Heart right ventricle (tissue), 16 donors: ENCODE data around the gene CEP131. TPM values are rescaled to one million over a fixed set of nuclear protein-coding genes. Genes with fewer than 3 reads are reported as not detected.

ENCODE experiments used
- ATAC-seq, 8 donors: fragments of 200-7000 bp; cut with Tn5 transposase; one replicate each; pipeline ENCODE4 v1.9.1; 2020; ENCODE audit warnings: mild to moderate bottlenecking in 8 of 8, moderate library complexity in 8 of 8, moderate number of reproducible peaks in 1 of 8
- DNase-seq, 2 donors: peaks; one replicate each; pipeline ENCODE4 v3.0.0-alpha.2; 2020
- H3K27ac ChIP-seq, 10 donors: fragments of 200-600 bp; sonication (generic) in 2 of 10; one replicate each; pipeline versions ENCODE4 v1.5.0 to v1.8.0; 2020 to 2022; ENCODE audit warnings: mild to moderate bottlenecking in 3 of 10
- H3K27me3 ChIP-seq, 7 donors: fragments of 200-600 bp; one replicate each; pipeline ENCODE4 v1.8.0; 2021 to 2022; ENCODE audit warnings: mild to moderate bottlenecking in 2 of 7
- H3K36me3 ChIP-seq, 9 donors: fragments of 200-600 bp; sonication (generic) in 1 of 9; one replicate each; pipeline versions ENCODE4 v1.5.0 to v1.8.0; 2020 to 2022; ENCODE audit warnings: mild to moderate bottlenecking in 2 of 9
- H3K4me1 ChIP-seq, 9 donors: fragments of 200-600 bp; sonication (generic) in 1 of 9; one replicate each; pipeline versions ENCODE4 v1.5.0 to v1.8.0; 2020 to 2022; ENCODE audit warnings: mild to moderate bottlenecking in 4 of 9
- H3K4me3 ChIP-seq, 10 donors: fragments of 200-600 bp; sonication (generic) in 2 of 10; one replicate each; pipeline versions ENCODE4 v1.5.0 to v1.8.0; 2020 to 2022; ENCODE audit warnings: mild to moderate bottlenecking in 7 of 10, moderate library complexity in 2 of 10
- H3K9me3 ChIP-seq, 11 donors: fragments of 200-600 bp in 10 of 11; sonication (generic) in 2 of 11; one replicate each; pipeline versions ENCODE4 v1.5.0 to v1.8.0; 2013 to 2022; ENCODE audit warnings: mild to moderate bottlenecking in 2 of 11, control low read depth in 1 of 11, moderate library complexity in 1 of 11
- CTCF ChIP-seq, 9 donors: fragments of 200-600 bp; sonication (generic) in 2 of 9; IDR thresholded peaks; one replicate each; pipeline versions ENCODE4 v1.5.0 to v1.8.0; 2021 to 2022; ENCODE audit warnings: antibody characterized with exemption in 9 of 9, mild to moderate bottlenecking in 5 of 9, moderate library complexity in 1 of 9
- WGBS, 2 donors: extraction: QIAGEN DNeasy Blood & Tissue Kit; methylation state at CpG; one replicate each; pipeline ENCODE4 v1.1.7; 2013; ENCODE audit warnings: inconsistent platforms in 1 of 2; 5-methylcytosine and 5-hydroxymethylcytosine counted together
- intact Hi-C, 10 donors: fragments of 100-400 bp; cut with DNase I; formaldehyde crosslinking; loops; one replicate each; pipeline versions ENCODE4 v1.11.1 to v1.14.2; 2022
- polyA plus RNA-seq, 2 donors: library from polyadenylated mRNA; stranded (reverse); fragments of 200-250 nt; gene quantifications; one replicate each; pipeline ENCODE4 v1.2.3, GENCODE V29; 2013
- total RNA-seq, 10 donors: library from RNA; stranded (reverse); fragmentation: NEBNext Ultra II Directional in 3 of 10; extraction: Animal tissue kit (Norgen Biotek cat#: 25700) in 3 of 10; gene quantifications; one replicate each; pipeline versions ENCODE4 v1.2.1 to v1.2.4, GENCODE V29; 2021 to 2023
- donor health status: Arrhythmogenic right ventricular cardiomyopathy.
- donor health status: ischemic (EF 13 %, LVEDD 7.1; RV severe dilation, severe dysfunction).
- donor health status: healthy with polysubstance abuse.
- donor health status: DM: no; HTN: yes; CAD: no.
- donor health status: DM: no; HTN: no; CAD: no.
- donor health status: ischemic (EF 25% LVEDD 6.9; RV normal size, moderate dysfunction).
- donor health status: ischemic (EF 25% LVEDD 5.7; RV mildly dilated, moderate dysfunction).
- donor health status: healthy.
- donor health status: DM: yes; HTN: yes; CAD: no.
- donor health status: Ischemic cardiomyopathy.
- donor health status: ischemic (EF 35%, LVEDD 5.7; RV mildly dilated, moderate dysfunction).
- donor health status: nonischemic (EF 11% LVEDD 7.7; RV severe dilation, severe dysfunction).
- donor health status: DM: yes; HTN: yes; CAD: no.
- donor health status: PGD.
- donor health status: ischemic (EF 29% LVEDD 5.4; RV normal size, mild dysfunction).
- donor health status: nonischemic (EF 23%, LVEDD 6.1; RV moderate dilation, normal function).

CEP131 gene
- total and polyA plus RNA-seq, 12 donors: 6.4 to 20.9 (median 8.0) TPM

- 0% methylated on average over 68 to 100 of the region's 100 CpGs for WGBS, 2 donors
- peak; percentile 95 to 98 for DNase-seq
- peaks cover 10 to 52% (median 32%) of the 10 kb centered on the region in 9 donors for H3K4me1 ChIP-seq
Measured at GRCh38 chr17:81238815-81239713, 16.3 kb upstream of the CEP131 start, which contains the start of the genes NDUFAF8 and TEPSIN. NDUFAF8 (plus strand) TSS chr17:81239318; CDS start chr17:81239364, 46 bp downstream. TEPSIN (minus strand) TSS chr17:81239055; CDS start chr17:81239033, 22 bp downstream.

GRCh38 chr17:81238490-81238814 lies 15.7 kb upstream of the CEP131 start:
- no peak for ATAC-seq
- Histone ChIP-seq H3K27ac (peak overlapping the region in 9 of 10 donors; percentile 55 to 90 (median 74)), H3K4me3 (peak overlapping the region; percentile 81 to 100 (median 92)), H3K36me3 (peaks cover 0 to 24% (median 0%) of the 10 kb centered on the region in 9 donors), H3K9me3 (no peaks in the 10 kb centered on the region), H3K4me1 (peaks cover 10 to 52% (median 32%) of the 10 kb centered on the region in 9 donors), H3K27me3 (no peaks in the 10 kb centered on the region)
- no peak for DNase-seq
- no peak for TF ChIP-seq CTCF (IDR thresholded peaks at IDR 0.05)
- WGBS, 2 donors: 0 to 1% methylated on average over 26 of the region's 26 CpGs
- intact Hi-C loops: loop anchor here in 1 of 10 donors (10.0 kb wide), 1 partner anchor 244 kb away; the partner anchor contains the start of gene CHMP6

More at GRCh38 chr17:81238815-81239713, 16.3 kb upstream of the CEP131 start, which contains the start of the genes NDUFAF8 and TEPSIN:
- H3K36me3 ChIP-seq: peaks cover 0 to 21% (median 0%) of the 10 kb centered on the region in 9 donors
- peak in 2 of 9 donors; percentile 8 to 25 for TF ChIP-seq CTCF (IDR thresholded peaks at IDR 0.05)
- no peaks in the 10 kb centered on the region for H3K9me3 ChIP-seq
- H3K4me3 ChIP-seq: peak within 1 kb of the TSS; percentile 81 to 100 (median 92)
- H3K27ac ChIP-seq: peak within 1 kb of the TSS; percentile 59 to 90 (median 82)
- intact Hi-C loops: loop anchor here in 2 of 10 donors (1.0 to 10.0 kb wide), 2 partner anchors 16 to 244 kb away; partner anchors contain the start of gene CHMP6 (in 1 of the 2)
- ATAC-seq: peak; percentile 96 to 99 (median 98)
- no peaks in the 10 kb centered on the region for H3K27me3 ChIP-seq

DNA sequence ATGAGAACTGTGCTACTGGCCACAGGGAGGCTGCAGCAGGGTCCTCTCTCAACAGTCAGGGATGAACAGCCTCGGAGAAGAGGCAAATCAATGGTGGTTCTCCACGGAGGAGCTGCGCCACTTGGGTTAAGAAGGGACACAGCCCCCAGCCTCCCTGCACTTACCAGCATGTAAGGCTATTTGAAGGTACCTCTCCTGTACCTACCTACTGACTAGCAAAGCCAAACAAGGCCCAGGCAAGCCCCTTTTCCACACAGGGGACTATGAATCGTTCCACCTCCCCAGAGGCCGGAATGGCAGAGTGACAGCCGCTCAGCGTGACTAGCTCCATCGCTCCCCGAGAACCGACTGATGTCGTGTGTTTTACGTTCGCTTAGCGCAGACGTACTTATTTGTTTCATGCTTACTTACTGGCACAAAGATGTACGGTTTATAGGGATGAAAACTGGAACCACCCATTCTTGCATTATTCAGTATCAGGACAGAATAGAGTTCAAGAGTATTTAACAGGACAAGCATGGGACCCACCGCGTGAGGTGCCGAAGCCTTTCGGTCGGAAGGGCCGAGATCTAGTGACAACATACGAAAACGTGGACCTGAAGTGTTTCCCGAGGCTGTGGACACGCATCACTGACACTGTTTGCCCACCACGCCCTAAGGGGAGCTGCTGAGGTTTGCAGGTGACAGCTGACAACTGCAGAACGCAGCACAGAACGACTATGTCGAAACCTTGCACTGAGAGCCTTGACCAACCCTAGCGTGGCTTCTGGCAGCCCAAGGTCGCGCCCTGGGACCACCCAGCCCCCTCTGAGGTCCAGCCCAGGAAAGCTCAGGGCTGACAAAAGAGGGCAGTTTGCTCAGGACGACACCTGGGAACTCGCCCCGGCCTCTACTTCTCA lies 15.1 kb upstream of the CEP131 start:
- Histone ChIP-seq H3K4me3 (peak overlapping the region; percentile 81 to 100 (median 92)), H3K9me3 (no peaks in the 10 kb centered on the region), H3K4me1 (peaks cover 10 to 52% (median 32%) of the 10 kb centered on the region in 9 donors), H3K27me3 (no peaks in the 10 kb centered on the region), H3K36me3 (peaks cover 0 to 30% (median 0%) of the 10 kb centered on the region in 9 donors), H3K27ac (peak overlapping the region in 4 of 10 donors; percentile 69 to 90 (median 85))
- DNase-seq (peak in 1 of 2 donors; percentile 9), ATAC-seq (no peak)
- TF ChIP-seq CTCF (IDR thresholded peaks at IDR 0.05): no peak
- WGBS, 2 donors: 54 to 59% methylated on average over 36 of the region's 36 CpGs
- intact Hi-C loops: loop anchor here in 1 of 10 donors (10.0 kb wide), 1 partner anchor 243 kb away; the partner anchor contains the start of gene CHMP6
